ENCODE data around the gene PIGL.

DNA sequence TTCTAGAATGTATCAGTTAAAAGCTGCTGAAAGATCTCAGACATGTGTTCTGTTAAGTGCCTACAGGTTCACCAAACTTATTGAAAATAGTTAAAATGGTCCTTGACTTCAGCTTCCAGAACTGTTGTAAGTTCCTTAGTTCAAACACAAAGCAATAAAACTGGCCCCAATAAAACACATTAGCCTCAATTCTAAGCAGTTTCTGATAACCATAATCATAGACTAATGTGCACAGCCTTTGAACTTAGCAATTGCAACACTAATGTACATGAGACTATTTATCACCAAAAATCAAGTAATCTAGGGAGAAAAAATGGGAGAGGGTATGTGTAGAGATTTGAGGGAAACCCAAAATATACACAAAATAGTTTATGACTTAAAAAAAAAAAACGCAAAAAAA is 15.4 kb downstream of the PIGL start:
- TF ChIP-seq, protein P1, sequence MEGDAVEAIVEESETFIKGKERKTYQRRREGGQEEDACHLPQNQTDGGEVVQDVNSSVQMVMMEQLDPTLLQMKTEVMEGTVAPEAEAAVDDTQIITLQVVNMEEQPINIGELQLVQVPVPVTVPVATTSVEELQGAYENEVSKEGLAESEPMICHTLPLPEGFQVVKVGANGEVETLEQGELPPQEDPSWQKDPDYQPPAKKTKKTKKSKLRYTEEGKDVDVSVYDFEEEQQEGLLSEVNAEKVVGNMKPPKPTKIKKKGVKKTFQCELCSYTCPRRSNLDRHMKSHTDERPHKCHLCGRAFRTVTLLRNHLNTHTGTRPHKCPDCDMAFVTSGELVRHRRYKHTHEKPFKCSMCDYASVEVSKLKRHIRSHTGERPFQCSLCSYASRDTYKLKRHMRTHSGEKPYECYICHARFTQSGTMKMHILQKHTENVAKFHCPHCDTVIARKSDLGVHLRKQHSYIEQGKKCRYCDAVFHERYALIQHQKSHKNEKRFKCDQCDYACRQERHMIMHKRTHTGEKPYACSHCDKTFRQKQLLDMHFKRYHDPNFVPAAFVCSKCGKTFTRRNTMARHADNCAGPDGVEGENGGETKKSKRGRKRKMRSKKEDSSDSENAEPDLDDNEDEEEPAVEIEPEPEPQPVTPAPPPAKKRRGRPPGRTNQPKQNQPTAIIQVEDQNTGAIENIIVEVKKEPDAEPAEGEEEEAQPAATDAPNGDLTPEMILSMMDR (IDR thresholded peaks at IDR 0.05) = no peak
- TF ChIP-seq EP300 (IDR thresholded peaks at IDR 0.05; ENCODE audit: low read depth) (no peak), POLR2A (IDR thresholded peaks at IDR 0.05) (no peak)

Measured in transverse colon (tissue), 3 donors.